RWPE2 (cell line): ENCODE results near the gene CHRND.

Experiments
- ATAC-seq: fragments of 200-7000 bp; cut with Tn5 transposase; 3 replicates; pipeline ENCODE4 v1.9.1; 2021; ENCODE audit warnings: low read depth
- DNase-seq: peaks from one replicate; pipeline ENCODE4 v3.0.0-alpha.2; 2020; ENCODE audit warnings: low spot score
- H3K27ac ChIP-seq: fragments of 450-650 bp; 2 replicates; pipeline ENCODE4 v1.5.1; 2017; ENCODE audit warnings: mild to moderate bottlenecking; ENCODE audit not compliant: poor library complexity, severe bottlenecking
- H3K27me3 ChIP-seq: fragments of 250-450 bp; sonication (Bioruptor Pico); 2 replicates; pipeline ENCODE4 v1.5.1; 2021; ENCODE audit warnings: mild to moderate bottlenecking, moderate library complexity; ENCODE audit not compliant: insufficient read depth, poor library complexity, severe bottlenecking
- H3K36me3 ChIP-seq: fragments of 250-450 bp; sonication (Bioruptor Pico); 2 replicates; pipeline ENCODE4 v1.5.1; 2020; ENCODE audit warnings: low read depth, mild to moderate bottlenecking, moderate library complexity
- H3K4me1 ChIP-seq: fragments of 250-450 bp; sonication (Bioruptor Pico); 2 replicates; pipeline ENCODE4 v1.5.1; 2021; ENCODE audit warnings: mild to moderate bottlenecking, moderate library complexity; ENCODE audit not compliant: insufficient read depth, poor library complexity, severe bottlenecking
- H3K4me3 ChIP-seq: fragments of 250-450 bp; sonication (Bioruptor Pico); 2 replicates; pipeline ENCODE4 v1.5.1; 2021; ENCODE audit warnings: mild to moderate bottlenecking, moderate library complexity; ENCODE audit not compliant: severe bottlenecking
- H3K9me3 ChIP-seq: fragments of 250-450 bp; sonication (Bioruptor Pico); 2 replicates; pipeline ENCODE4 v1.5.1; 2021; ENCODE audit warnings: mild to moderate bottlenecking, moderate library complexity; ENCODE audit not compliant: severe bottlenecking
- CTCF ChIP-seq: fragments of 450-650 bp; IDR thresholded peaks from one replicate; pipeline ENCODE4 v1.5.1; 2017; ENCODE audit warnings: mild to moderate bottlenecking, moderate library complexity; ENCODE audit not compliant: poor library complexity, severe bottlenecking

CHRND gene

GRCh38 chr2:232525199-232525598, 761 bp upstream of the CHRND start:
- H3K36me3 ChIP-seq = no peaks in the 10 kb centered on the region
- H3K4me1 ChIP-seq = no peaks in the 10 kb centered on the region
- no peak overlapping the region for H3K27ac ChIP-seq
- H3K4me3 ChIP-seq = no peak overlapping the region
- H3K9me3 ChIP-seq = no peaks in the 10 kb centered on the region
- peaks cover 35% of the 10 kb centered on the region for H3K27me3 ChIP-seq
- no peak for TF ChIP-seq CTCF
- DNase-seq = no peak
- ATAC-seq = no peak

DNA sequence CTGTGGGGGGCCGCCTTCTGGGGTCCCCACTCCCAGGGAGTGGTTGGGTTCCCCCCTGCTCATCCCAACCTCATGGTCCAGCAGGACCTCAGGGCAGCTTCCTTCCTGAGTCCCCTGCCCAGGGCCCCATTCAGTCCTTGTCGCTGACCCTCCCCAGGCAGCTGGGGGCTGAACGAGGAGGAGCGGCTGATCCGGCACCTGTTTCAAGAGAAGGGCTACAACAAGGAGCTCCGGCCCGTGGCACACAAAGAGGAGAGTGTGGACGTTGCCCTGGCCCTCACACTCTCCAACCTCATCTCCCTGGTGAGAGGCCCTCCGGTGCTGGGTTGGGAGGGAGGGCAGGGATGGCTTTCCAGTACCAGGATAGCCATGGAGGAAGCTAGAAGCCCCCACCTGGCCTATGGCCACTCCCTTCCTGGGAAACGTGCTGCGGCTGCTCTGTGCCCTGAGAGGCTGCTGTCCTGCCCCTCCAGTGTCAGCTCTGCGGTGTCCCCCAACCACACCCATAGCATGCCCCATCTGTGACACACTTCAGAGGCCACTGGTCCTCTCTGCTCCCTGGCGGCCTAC, 497 bp downstream of the CHRND start:
- DNase-seq = no peak
- Histone ChIP-seq H3K4me1 (no peaks in the 10 kb centered on the region), H3K36me3 (no peaks in the 10 kb centered on the region), H3K4me3 (no peak overlapping the region), H3K27ac (no peak overlapping the region), H3K27me3 (peaks cover 31% of the 10 kb centered on the region), H3K9me3 (no peaks in the 10 kb centered on the region)
- no peak for TF ChIP-seq CTCF
- ATAC-seq = no peak

- no peaks in the 10 kb centered on the region for H3K36me3 ChIP-seq
- no peak overlapping the region for H3K27ac ChIP-seq
- no peak overlapping the region for H3K4me3 ChIP-seq
- H3K27me3 ChIP-seq = peaks cover 18% of the 10 kb centered on the region
- DNase-seq = no peak
- no peak for ATAC-seq
- no peaks in the 10 kb centered on the region for H3K9me3 ChIP-seq
- no peak for TF ChIP-seq CTCF
- no peaks in the 10 kb centered on the region for H3K4me1 ChIP-seq
These were observed 2.0 kb downstream of the CHRND start for GRCh38 chr2:232527905-232528470.

DNA sequence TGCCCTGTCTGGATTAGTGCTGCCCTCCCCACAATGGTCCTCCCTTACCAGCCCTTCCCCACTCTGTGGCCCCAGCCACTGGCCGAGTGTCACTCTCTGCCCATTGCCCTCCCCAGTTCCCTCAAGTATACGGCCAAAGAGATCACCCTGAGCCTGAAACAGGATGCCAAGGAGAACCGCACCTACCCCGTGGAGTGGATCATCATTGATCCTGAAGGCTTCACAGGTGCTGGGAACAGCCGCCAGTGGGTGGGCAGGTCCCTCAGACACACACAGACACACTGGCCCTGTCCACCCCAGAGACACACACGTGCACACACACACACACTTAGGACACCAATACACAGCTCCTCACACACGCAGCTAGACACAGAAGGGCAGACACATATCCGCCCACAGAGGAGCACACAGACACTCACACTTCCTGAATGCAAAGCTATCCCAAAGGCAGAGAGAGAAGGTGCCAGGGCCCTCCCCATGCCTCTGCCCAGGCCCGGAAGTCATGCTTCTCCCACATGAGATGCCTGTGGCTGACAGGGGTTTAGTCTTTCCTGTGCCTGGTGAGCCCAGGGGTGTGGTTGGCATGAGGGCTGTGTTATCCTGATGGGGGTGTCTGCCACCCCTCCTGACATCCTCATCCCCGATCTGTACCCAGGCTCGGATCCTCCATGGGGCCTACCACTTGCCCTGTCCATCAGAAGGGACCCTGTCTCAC, 2.9 kb downstream of the CHRND start:
- ATAC-seq (peak; percentile 28; the same call in 1 of the 3 replicates), DNase-seq (peak; percentile 30)
- Histone ChIP-seq H3K9me3 (no peaks in the 10 kb centered on the region), H3K27ac (no peak overlapping the region), H3K4me1 (no peaks in the 10 kb centered on the region), H3K4me3 (no peak overlapping the region), H3K27me3 (peaks cover 9% of the 10 kb centered on the region), H3K36me3 (no peaks in the 10 kb centered on the region)
- TF ChIP-seq CTCF = no peak
